H1 (cell line): ENCODE results near the gene NGFR.

Experiments
- CBX5 ChIP-seq: fragments of 300-800, 300-1000 bp; sonication (generic); IDR thresholded peaks from 2 replicates; pipeline ENCODE4 v1.7.1; 2016; ENCODE audit warnings: antibody characterized with exemption, low read length, low read depth
- EP300 ChIP-seq, 2 experiments: IDR thresholded peaks; 1 replicate in 1 of 2; 2 replicates in 1 of 2; pipeline ENCODE4 v1.6.1; 2011 to 2012; ENCODE audit warnings: low read depth in 2 of 2, low read length in 2 of 2, mild to moderate bottlenecking in 2 of 2, borderline replicate concordance in 1 of 2, inconsistent platforms in 1 of 2, moderate library complexity in 1 of 2
- EZH2 ChIP-seq: fragments of 200-600 bp; sonication (generic); IDR thresholded peaks from 2 replicates; pipeline ENCODE4 v1.7.1; 2012; ENCODE audit warnings: low read depth, mild to moderate bottlenecking, moderate library complexity, low read length, inconsistent platforms; ENCODE audit not compliant: severe bottlenecking
- KDM1A ChIP-seq: fragments of 200-600, 300-600 bp; sonication (generic); IDR thresholded peaks from 2 replicates; pipeline ENCODE4 v1.7.1; 2016; ENCODE audit warnings: mild to moderate bottlenecking, low read length, borderline replicate concordance
- NRF1 ChIP-seq: IDR thresholded peaks from 2 replicates; pipeline ENCODE4 v1.6.1; 2011; ENCODE audit warnings: mild to moderate bottlenecking, low read depth, low read length, improper control_type of control experiment
- PHF8 ChIP-seq: fragments of 200-600 bp; sonication (generic); conservative IDR thresholded peaks from 2 replicates; pipeline ENCODE4 v1.7.1; 2012; ENCODE audit warnings: low read depth, mild to moderate bottlenecking, inconsistent platforms, low read length, moderate library complexity
- SP1 ChIP-seq: IDR thresholded peaks from 2 replicates; pipeline ENCODE4 v1.6.1; 2011; ENCODE audit warnings: low read depth, low read length
- SRF ChIP-seq: IDR thresholded peaks from 2 replicates; pipeline ENCODE4 v1.6.1; 2011; ENCODE audit warnings: mild to moderate bottlenecking, low read depth, low read length, moderate library complexity
- SUZ12 ChIP-seq: fragments of 200-600 bp; sonication (generic); IDR thresholded peaks from 2 replicates; pipeline ENCODE4 v1.6.1; 2012; ENCODE audit warnings: mild to moderate bottlenecking, inconsistent platforms, low read length, moderate library complexity, mixed read lengths
- TF ChIP-seq, protein P1 (sequence below), 3 experiments: IDR thresholded peaks; 1 replicate in 2 of 3; 2 replicates in 1 of 3; pipeline versions ENCODE4 v1.5.1 to v1.6.1; 2011; ENCODE audit warnings: low read length in 3 of 3, mild to moderate bottlenecking in 3 of 3, inconsistent platforms in 2 of 3, low read depth in 1 of 3, moderate library complexity in 1 of 3; ENCODE audit not compliant: insufficient read depth in 1 of 3; ENCODE audit errors: control extremely low read depth in 1 of 3

- TF ChIP-seq EZH2: peak; percentile 30
- TF ChIP-seq CBX5: no peak
- no peak for TF ChIP-seq SUZ12
- TF ChIP-seq, protein P1, sequence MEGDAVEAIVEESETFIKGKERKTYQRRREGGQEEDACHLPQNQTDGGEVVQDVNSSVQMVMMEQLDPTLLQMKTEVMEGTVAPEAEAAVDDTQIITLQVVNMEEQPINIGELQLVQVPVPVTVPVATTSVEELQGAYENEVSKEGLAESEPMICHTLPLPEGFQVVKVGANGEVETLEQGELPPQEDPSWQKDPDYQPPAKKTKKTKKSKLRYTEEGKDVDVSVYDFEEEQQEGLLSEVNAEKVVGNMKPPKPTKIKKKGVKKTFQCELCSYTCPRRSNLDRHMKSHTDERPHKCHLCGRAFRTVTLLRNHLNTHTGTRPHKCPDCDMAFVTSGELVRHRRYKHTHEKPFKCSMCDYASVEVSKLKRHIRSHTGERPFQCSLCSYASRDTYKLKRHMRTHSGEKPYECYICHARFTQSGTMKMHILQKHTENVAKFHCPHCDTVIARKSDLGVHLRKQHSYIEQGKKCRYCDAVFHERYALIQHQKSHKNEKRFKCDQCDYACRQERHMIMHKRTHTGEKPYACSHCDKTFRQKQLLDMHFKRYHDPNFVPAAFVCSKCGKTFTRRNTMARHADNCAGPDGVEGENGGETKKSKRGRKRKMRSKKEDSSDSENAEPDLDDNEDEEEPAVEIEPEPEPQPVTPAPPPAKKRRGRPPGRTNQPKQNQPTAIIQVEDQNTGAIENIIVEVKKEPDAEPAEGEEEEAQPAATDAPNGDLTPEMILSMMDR (IDR thresholded peaks at IDR 0.05; ENCODE audit: control extremely low read depth in 1 of 3, insufficient read depth in 1 of 3, low read depth in 1 of 3, low read length in 3 of 3): no peak
- TF ChIP-seq SRF: no peak
- no peak for TF ChIP-seq SP1
- no peak for TF ChIP-seq KDM1A
- TF ChIP-seq PHF8: no peak
- TF ChIP-seq NRF1: no peak
- TF ChIP-seq EP300 (IDR thresholded peaks at IDR 0.05; ENCODE audit: borderline replicate concordance in 1 of 2, low read depth in 2 of 2, low read length in 2 of 2): no peak
Observed at GRCh38 chr17:49495842-49496182, 719 bp downstream of the NGFR start.
